ENCODE data around the gene RAB1B. TPM values are rescaled to one million over a fixed set of nuclear protein-coding genes. Genes with fewer than 3 reads are reported as not detected.

RAB1B gene
- total RNA-seq, 1 experiment from 2014 or later, result 148 TPM

DNA sequence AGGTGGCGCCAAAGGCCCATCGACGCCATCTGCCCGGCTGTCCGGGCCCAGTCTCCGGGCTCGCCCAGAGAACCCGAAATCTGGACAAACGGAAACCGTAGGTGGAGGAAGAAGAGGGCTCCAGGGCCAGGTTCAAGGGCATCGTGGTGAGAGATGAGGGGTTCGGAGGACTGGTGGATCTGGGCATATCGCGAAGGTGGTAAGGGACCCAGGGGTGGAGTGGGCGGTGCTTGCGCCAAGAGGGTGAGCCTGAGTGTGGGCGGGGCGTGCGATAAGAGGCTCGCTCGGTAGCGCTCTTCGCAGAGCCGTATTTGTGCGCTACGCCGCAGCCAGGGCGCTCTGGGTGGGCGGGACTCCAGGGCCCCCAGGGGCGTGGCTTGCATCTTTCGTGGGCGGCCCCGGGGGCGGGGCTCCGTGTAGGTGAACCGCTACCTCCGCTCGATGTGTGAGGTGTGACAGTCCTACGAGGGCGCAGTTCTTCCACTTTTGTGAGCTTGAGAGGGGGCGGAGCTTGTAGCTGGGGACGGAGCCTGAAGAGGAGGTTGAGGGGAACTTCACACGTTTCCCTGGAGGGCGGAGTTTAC is 43.6 kb downstream of the RAB1B start (continued):
- TF ChIP-seq, protein P1, sequence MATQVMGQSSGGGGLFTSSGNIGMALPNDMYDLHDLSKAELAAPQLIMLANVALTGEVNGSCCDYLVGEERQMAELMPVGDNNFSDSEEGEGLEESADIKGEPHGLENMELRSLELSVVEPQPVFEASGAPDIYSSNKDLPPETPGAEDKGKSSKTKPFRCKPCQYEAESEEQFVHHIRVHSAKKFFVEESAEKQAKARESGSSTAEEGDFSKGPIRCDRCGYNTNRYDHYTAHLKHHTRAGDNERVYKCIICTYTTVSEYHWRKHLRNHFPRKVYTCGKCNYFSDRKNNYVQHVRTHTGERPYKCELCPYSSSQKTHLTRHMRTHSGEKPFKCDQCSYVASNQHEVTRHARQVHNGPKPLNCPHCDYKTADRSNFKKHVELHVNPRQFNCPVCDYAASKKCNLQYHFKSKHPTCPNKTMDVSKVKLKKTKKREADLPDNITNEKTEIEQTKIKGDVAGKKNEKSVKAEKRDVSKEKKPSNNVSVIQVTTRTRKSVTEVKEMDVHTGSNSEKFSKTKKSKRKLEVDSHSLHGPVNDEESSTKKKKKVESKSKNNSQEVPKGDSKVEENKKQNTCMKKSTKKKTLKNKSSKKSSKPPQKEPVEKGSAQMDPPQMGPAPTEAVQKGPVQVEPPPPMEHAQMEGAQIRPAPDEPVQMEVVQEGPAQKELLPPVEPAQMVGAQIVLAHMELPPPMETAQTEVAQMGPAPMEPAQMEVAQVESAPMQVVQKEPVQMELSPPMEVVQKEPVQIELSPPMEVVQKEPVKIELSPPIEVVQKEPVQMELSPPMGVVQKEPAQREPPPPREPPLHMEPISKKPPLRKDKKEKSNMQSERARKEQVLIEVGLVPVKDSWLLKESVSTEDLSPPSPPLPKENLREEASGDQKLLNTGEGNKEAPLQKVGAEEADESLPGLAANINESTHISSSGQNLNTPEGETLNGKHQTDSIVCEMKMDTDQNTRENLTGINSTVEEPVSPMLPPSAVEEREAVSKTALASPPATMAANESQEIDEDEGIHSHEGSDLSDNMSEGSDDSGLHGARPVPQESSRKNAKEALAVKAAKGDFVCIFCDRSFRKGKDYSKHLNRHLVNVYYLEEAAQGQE (IDR thresholded peaks at IDR 0.05; ENCODE audit: low read depth), result no peak
- TF ChIP-seq SP1 (IDR thresholded peaks at IDR 0.05; ENCODE audit: low read depth), result no peak

DNA sequence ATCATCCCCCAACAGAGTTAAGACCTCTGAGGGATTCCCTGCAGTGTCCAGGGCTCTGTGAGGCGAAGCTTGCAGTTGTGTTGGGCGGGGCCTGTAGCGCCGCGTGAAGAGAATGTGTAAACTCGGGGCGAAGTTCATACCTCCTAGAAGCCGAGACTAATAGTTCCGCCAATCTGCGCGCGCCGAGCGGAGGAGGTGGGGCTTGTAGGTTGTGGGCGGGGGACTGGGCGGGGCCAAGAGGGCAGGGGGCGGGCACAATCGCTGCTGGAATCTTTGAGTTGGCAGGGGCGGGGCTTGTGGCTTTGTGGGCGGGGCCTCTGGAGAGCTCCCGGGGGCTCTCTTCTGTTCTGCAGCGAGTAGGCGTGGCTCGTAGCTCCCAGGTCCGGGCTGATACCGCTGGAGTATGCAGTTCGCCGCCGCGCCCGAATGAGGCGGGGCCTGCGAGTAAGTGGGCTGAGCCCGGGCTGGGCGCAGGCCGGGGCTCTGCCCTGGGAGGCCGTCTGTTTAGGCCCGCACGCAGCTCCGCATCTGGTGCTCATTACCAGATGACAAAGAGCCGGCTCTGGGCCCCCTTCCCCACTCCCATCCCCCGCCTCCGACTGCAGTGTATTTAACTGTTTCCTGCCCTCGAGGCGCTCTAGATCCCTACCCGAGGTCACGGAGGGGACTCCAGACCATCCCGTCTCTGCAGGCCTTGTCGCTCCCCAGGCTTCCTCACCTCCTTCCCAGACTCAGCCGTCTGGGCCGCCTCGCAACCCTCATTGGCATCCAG is 44.3 kb downstream of the RAB1B start:
- POLR2A ChIA-PET, result interaction anchor here (0.6 to 3.0 kb wide), 17 partner anchors 9 to 365 kb away, joined by 3 to 18 read pairs (median 5); partner anchors contain the start of genes BRMS1, MRPL11, RBM4 and RBM4B
- CTCF ChIA-PET, result interaction anchor here (0.7 to 3.4 kb wide), 24 partner anchors 9 to 743 kb away, joined by 3 to 121 read pairs (median 9); partner anchors contain the start of genes BRMS1, RAB1B, RBM4B and RIN1
- no TSS peak for BruUV-seq (replicated peaks)

More for the DNA sequence above, 44.3 kb downstream of the RAB1B start:
- ATAC-seq (peak; percentile 86), DNase-seq (ENCODE audit: low read depth, low spot score) (peak; percentile 94)
- peak overlapping the region; percentile 41 to 57 for H3K4me3 ChIP-seq (replicated peaks in 1 of 2; ENCODE audit: low read depth in 1 of 2, low read length in 2 of 2)
- intact Hi-C loops (cut with micrococcal nuclease), result loop anchor here (1.0 to 5.0 kb wide), 5 partner anchors 16 to 75 kb away; partner anchors contain the start of genes RIN1, SLC29A2 and YIF1A
- H3K36me3 ChIP-seq (ENCODE audit: control insufficient read depth in 1 of 2, insufficient read depth in 2 of 2, low read length in 2 of 2), result no peaks in the 10 kb centered on the region
- H3K9me3 ChIP-seq (ENCODE audit: control insufficient read depth in 1 of 2, insufficient read depth in 1 of 2, low read depth in 1 of 2, low read length in 2 of 2), result no peaks in the 10 kb centered on the region
- H3K79me2 ChIP-seq (ENCODE audit: insufficient read depth, low read length), result no peaks in the 10 kb centered on the region
- H3K4me1 ChIP-seq (ENCODE audit: control insufficient read depth in 1 of 2, insufficient read depth in 2 of 2, low read length in 2 of 2), result peaks cover 16 to 37% of the 10 kb centered on the region in 2 experiments
- no peaks in the 10 kb centered on the region for H3K27me3 ChIP-seq (ENCODE audit: insufficient read depth, low read length)
- H4K20me1 ChIP-seq (ENCODE audit: insufficient read depth), result no peaks in the 10 kb centered on the region
- H3K4me2 ChIP-seq (ENCODE audit: low read length), result peak overlapping the region; percentile 99
- peak overlapping the region; percentile 79 for H3K27ac ChIP-seq (ENCODE audit: low read depth, low read length)
- RAD21 ChIA-PET (ENCODE audit: low non-redundant PET in 1 of 2, low total read pairs in 2 of 2, uncharacterized antibody in 2 of 2, unreplicated experiment in 2 of 2), result interaction anchor here (0.5 to 2.9 kb wide), 8 partner anchors 14 to 543 kb away, joined by 3 to 17 read pairs (median 6); partner anchors contain the start of genes RIN1 (in 2 of the 2) and PELI3 (in 1 of the 2)
- peak overlapping the region; percentile 59 for H3K9ac ChIP-seq (ENCODE audit: low read length)
- peak overlapping the region; percentile 49 for H2AFZ ChIP-seq (ENCODE audit: low read depth, low read length, poor library complexity, severe bottlenecking)
- no peaks in the 10 kb centered on the region for H3K9me2 ChIP-seq (ENCODE audit: insufficient read depth)
- peak; percentile 63 for TF ChIP-seq SP1 (IDR thresholded peaks at IDR 0.05; ENCODE audit: low read depth)
- TF ChIP-seq POLR2AphosphoS5 (IDR thresholded peaks at IDR 0.05; ENCODE audit: low read depth, low read length), result peak; percentile 78
- peak; percentile 49; the same call in 1 of the 2 replicates for TF ChIP-seq ZFX (IDR thresholded peaks at IDR 0.05)
- TF ChIP-seq JUND (IDR thresholded peaks at IDR 0.05), result no peak
- TF ChIP-seq, protein P2, sequence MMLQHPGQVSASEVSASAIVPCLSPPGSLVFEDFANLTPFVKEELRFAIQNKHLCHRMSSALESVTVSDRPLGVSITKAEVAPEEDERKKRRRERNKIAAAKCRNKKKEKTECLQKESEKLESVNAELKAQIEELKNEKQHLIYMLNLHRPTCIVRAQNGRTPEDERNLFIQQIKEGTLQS (IDR thresholded peaks at IDR 0.05), result no peak
- TF ChIP-seq CBX3 (IDR thresholded peaks at IDR 0.05; ENCODE audit: low read depth), result no peak
- peak; percentile 1 for TF ChIP-seq POLR2A (IDR thresholded peaks at IDR 0.05; ENCODE audit: borderline replicate concordance, extremely low read depth, insufficient read depth, insufficient read length)
